GM12878 (cell line): Measurements from ENCODE around the gene LAD1. TPM values are rescaled to one million over a fixed set of nuclear protein-coding genes. Genes with fewer than 3 reads are reported as not detected.

Experiments used
- ATAC-seq: fragments of 200-7000 bp; cut with Tn5 transposase; 3 replicates; pipeline ENCODE4 v1.9.1; 2020; ENCODE audit warnings: mild to moderate bottlenecking, moderate library complexity
- BruUV-seq: library from RNA; stranded (reverse); fragments of 400-500 nt; replicated peaks from 2 replicates; lab custom pipeline; 2021; lab: Mats Ljungman, UMichigan
- CTCF ChIA-PET: fragments of 300-600 bp; sonication (Branson Sonifier 250); formaldehyde crosslinking; extraction: SDS; loops from one replicate; lab custom pipeline; 2021; ENCODE audit warnings: inconsistent platforms; lab: Yijun Ruan, JAX
- POLR2A ChIA-PET: fragments of 350-600 bp; formaldehyde crosslinking; extraction: SDS; loops from one replicate; lab custom pipeline; 2021; ENCODE audit warnings: inconsistent platforms; lab: Charles Lee
- RAD21 ChIA-PET: fragments of 300-600 bp; sonication (Branson Sonifier 250); formaldehyde crosslinking; loops from one replicate; lab custom pipeline; 2023; ENCODE audit warnings: antibody characterized with exemption; ENCODE audit not compliant: unreplicated experiment; lab: Charles Lee
- SMC1A ChIA-PET: fragments of 300-600 bp; sonication (Branson Sonifier 250); formaldehyde crosslinking; loops from one replicate; lab custom pipeline; 2023; ENCODE audit not compliant: unreplicated experiment, uncharacterized antibody; lab: Charles Lee
- DNase-seq: peaks from one replicate; pipeline ENCODE4 v3.0.0-alpha.2; 2011; ENCODE audit warnings: low read depth, low spot score
- FAIRE-seq: peaks from 3 replicates; lab custom pipeline; 2011; peaks lifted over from hg19 to GRCh38; lab: Jason Lieb, UNC
- H2AFZ ChIP-seq: 2 replicates; pipeline ENCODE4 v1.6.0; 2011; ENCODE audit warnings: low read depth, low read length, control low read depth; ENCODE audit not compliant: control insufficient read depth
- H3K27ac ChIP-seq: 2 replicates; pipeline ENCODE4 v1.5.1; 2011; ENCODE audit warnings: control low read depth; ENCODE audit not compliant: control insufficient read depth, insufficient read depth
- H3K27me3 ChIP-seq, 2 experiments: replicated peaks in 1 of 2; 2 replicates each; pipeline versions ENCODE4 v1.6.0 to v1.6.1; 2011; ENCODE audit warnings: low read length in 1 of 2; ENCODE audit not compliant: control insufficient read depth in 2 of 2, insufficient read depth in 2 of 2
- H3K36me3 ChIP-seq, 2 experiments: 2 replicates each; pipeline ENCODE4 v1.5.1; 2011; ENCODE audit warnings: low read length in 1 of 2; ENCODE audit not compliant: control insufficient read depth in 2 of 2, insufficient read depth in 2 of 2
- H3K4me1 ChIP-seq: 2 replicates; pipeline ENCODE4 v1.6.1; 2011; ENCODE audit warnings: mild to moderate bottlenecking, low read length, moderate library complexity, mixed read lengths; ENCODE audit not compliant: control insufficient read depth, insufficient read depth
- H3K4me2 ChIP-seq: 2 replicates; pipeline ENCODE4 v1.6.0; 2011; ENCODE audit warnings: control low read depth; ENCODE audit not compliant: control insufficient read depth, insufficient read depth
- H3K4me3 ChIP-seq: fragments of 200-600 bp; sonication (generic); 2 replicates; pipeline ENCODE4 v1.5.1; 2016
- H3K79me2 ChIP-seq: 2 replicates; pipeline ENCODE4 v1.6.0; 2011; ENCODE audit warnings: low read length; ENCODE audit not compliant: control insufficient read depth, insufficient read depth
- H3K9ac ChIP-seq: 2 replicates; pipeline ENCODE4 v1.8.0; 2011; ENCODE audit warnings: low read length, control low read depth, mixed read lengths; ENCODE audit not compliant: control insufficient read depth, insufficient read depth
- H3K9me3 ChIP-seq: replicated peaks from 3 replicates; pipeline ENCODE4 v1.5.1; 2011; ENCODE audit warnings: mild to moderate bottlenecking, low read length; ENCODE audit not compliant: control insufficient read depth, insufficient read depth
- H4K20me1 ChIP-seq: 2 replicates; pipeline ENCODE4 v1.6.0; 2011; ENCODE audit not compliant: control insufficient read depth, insufficient read depth
- CBX5 ChIP-seq: sonication (generic); IDR thresholded peaks from 2 replicates; pipeline ENCODE4 v1.6.1; 2016; ENCODE audit warnings: low read depth, moderate library complexity, mild to moderate bottlenecking, inconsistent platforms
- ESRRA ChIP-seq: IDR thresholded peaks from 2 replicates; pipeline ENCODE4 v1.6.1; 2012; ENCODE audit warnings: mild to moderate bottlenecking, low read length, improper control_type of control experiment
- POLR2AphosphoS2 ChIP-seq: IDR thresholded peaks from 2 replicates; pipeline ENCODE4 v1.6.1; 2011; ENCODE audit warnings: low read depth, mild to moderate bottlenecking, low read length, improper control_type of control experiment, moderate library complexity
- SUPT20H ChIP-seq: IDR thresholded peaks from 2 replicates; pipeline ENCODE4 v1.6.1; 2011; ENCODE audit warnings: low read depth, mild to moderate bottlenecking, low read length, moderate library complexity, borderline replicate concordance; ENCODE audit not compliant: control insufficient read depth
- TARDBP ChIP-seq: IDR thresholded peaks from 2 replicates; pipeline ENCODE4 v1.6.1; 2016; ENCODE audit warnings: borderline replicate concordance
- ZNF217 ChIP-seq: fragments of 450-650 bp; IDR thresholded peaks from 2 replicates; pipeline ENCODE4 v1.6.1; 2017; ENCODE audit warnings: antibody characterized with exemption, mild to moderate bottlenecking
- WGBS: methylation state at CpG from one replicate; pipeline ENCODE4 v1.1.6; 2016; ENCODE audit warnings: low lambda C conversion rate; ENCODE audit not compliant: insufficient replicate concordance, insufficient coverage; ENCODE audit errors: missing lambda C conversion rate; 5-methylcytosine and 5-hydroxymethylcytosine counted together
- in situ Hi-C: fragments of 300-500 bp; cut with MboI; formaldehyde crosslinking; loops from 9 replicates; pipeline ENCODE4 v1.14.3; 2018; ENCODE audit warnings: mixed read lengths
- intact Hi-C: fragments of 100-400 bp; cut with micrococcal nuclease; formaldehyde crosslinking; loops from one replicate; pipeline ENCODE4 v1.14.2; 2022; ENCODE audit not compliant: unreplicated experiment
- polyA plus RNA-seq, 11 experiments: library from polyadenylated mRNA; depleted of rRNA in 4 of 11; unstranded in 6 of 11; stranded (reverse) in 5 of 11; fragments of >200 nt; fragmentation: Nextera tagmentation in 4 of 11; fragmentation: Illumina TruSeq in 1 of 11; extraction: Ambion mirVana in 4 of 11; extraction: Trizol in 1 of 11; gene quantifications; 1 replicate in 1 of 11; 2 replicates in 10 of 11; pipeline versions ENCODE4 v1.2.1 to v1.2.3, GENCODE V29; 2011 to 2016; ENCODE audit warnings: inconsistent platforms in 2 of 11, missing spikeins in 2 of 11, low read depth in 1 of 11
- total RNA-seq, 4 experiments: library from RNA; depleted of rRNA in 3 of 4; stranded (reverse); fragments of >200 nt in 3 of 4; fragmentation: Illumina TruSeq in 1 of 4; extraction: Trizol in 1 of 4; gene quantifications; 2 replicates each; pipeline versions ENCODE4 v1.2.1 to v1.2.3, GENCODE V29; 2013 to 2021
- TF ChIP-seq, protein P1 (sequence below): IDR thresholded peaks from 2 replicates; pipeline ENCODE4 v1.6.1; 2012; ENCODE audit warnings: low read depth, low read length, improper control_type of control experiment
- TF ChIP-seq, protein P2 (sequence below): fragments of 450-650 bp; IDR thresholded peaks from 2 replicates; pipeline ENCODE4 v1.6.1; 2014; ENCODE audit warnings: mild to moderate bottlenecking

LAD1 gene
- total and polyA plus RNA-seq, 10 of the 15 experiments (the other 5 are each of a cell fraction or from before 2014, with no cell fraction given), result 0.05 to 0.48 (median 0.32) TPM; not detected in 3

DNA sequence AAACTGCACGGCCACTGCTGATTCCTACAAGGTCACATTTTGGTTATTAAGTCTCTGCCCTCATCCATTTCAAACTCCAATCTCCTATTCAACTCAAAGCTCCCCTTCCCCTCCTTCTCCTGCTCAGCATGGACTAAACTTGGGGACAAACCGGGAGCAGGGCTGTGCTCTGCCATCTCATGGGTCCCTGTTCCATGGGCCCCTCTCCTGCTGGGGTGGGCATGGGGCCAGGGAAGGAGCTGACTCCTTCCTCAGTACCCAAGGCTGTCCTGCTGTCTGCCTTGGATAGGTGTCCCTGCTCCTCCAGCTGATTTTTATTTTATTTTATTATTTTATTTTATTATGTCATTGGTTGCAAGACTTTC, 48.8 kb downstream of the LAD1 start:
- peaks cover 0 to 2% of the 10 kb centered on the region in 2 experiments; a peak in 2 of 4 replicates for H3K27me3 ChIP-seq
- ChIA-PET SMC1A (interaction anchor here (0.6 to 2.6 kb wide), 5 partner anchors 8 to 213 kb away, joined by 3 to 11 read pairs (median 6); no protein-coding TSS in a partner anchor), CTCF (interaction anchor here (0.7 to 4.4 kb wide), 11 partner anchors 12 to 166 kb away, joined by 3 to 36 read pairs (median 7); no protein-coding TSS in a partner anchor)

More for the DNA sequence above, 48.8 kb downstream of the LAD1 start:
- no peaks in the 10 kb centered on the region for H3K4me1 ChIP-seq
- in situ Hi-C loops (no loop called here), intact Hi-C loops (no loop called here)
- no peaks in the 10 kb centered on the region for H3K9me3 ChIP-seq
- WGBS, result 0% methylated on average over 2 of the region's 2 CpGs
- no peaks in the 10 kb centered on the region for H3K79me2 ChIP-seq
- no peak overlapping the region for H2AFZ ChIP-seq
- FAIRE-seq, result no peak
- H3K4me3 ChIP-seq, result no peak overlapping the region
- RAD21 ChIA-PET, result interaction anchor here (1.0 to 1.4 kb wide), 5 partner anchors 59 to 162 kb away, joined by 3 to 5 read pairs (median 4); no protein-coding TSS in a partner anchor
- no peak for ATAC-seq
- no peak for DNase-seq
- no peak overlapping the region for H3K4me2 ChIP-seq
- H3K36me3 ChIP-seq, result no peaks in the 10 kb centered on the region
- POLR2A ChIA-PET, result no interaction called here
- no peak overlapping the region for H3K9ac ChIP-seq
- no peaks in the 10 kb centered on the region for H4K20me1 ChIP-seq
- TF ChIP-seq CBX5 (no peak), SUPT20H (no peak), TARDBP (no peak), POLR2AphosphoS2 (no peak), ESRRA (no peak), ZNF217 (no peak)
- TF ChIP-seq, protein P1, sequence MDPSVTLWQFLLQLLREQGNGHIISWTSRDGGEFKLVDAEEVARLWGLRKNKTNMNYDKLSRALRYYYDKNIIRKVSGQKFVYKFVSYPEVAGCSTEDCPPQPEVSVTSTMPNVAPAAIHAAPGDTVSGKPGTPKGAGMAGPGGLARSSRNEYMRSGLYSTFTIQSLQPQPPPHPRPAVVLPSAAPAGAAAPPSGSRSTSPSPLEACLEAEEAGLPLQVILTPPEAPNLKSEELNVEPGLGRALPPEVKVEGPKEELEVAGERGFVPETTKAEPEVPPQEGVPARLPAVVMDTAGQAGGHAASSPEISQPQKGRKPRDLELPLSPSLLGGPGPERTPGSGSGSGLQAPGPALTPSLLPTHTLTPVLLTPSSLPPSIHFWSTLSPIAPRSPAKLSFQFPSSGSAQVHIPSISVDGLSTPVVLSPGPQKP, result no peak
- TF ChIP-seq, protein P2, sequence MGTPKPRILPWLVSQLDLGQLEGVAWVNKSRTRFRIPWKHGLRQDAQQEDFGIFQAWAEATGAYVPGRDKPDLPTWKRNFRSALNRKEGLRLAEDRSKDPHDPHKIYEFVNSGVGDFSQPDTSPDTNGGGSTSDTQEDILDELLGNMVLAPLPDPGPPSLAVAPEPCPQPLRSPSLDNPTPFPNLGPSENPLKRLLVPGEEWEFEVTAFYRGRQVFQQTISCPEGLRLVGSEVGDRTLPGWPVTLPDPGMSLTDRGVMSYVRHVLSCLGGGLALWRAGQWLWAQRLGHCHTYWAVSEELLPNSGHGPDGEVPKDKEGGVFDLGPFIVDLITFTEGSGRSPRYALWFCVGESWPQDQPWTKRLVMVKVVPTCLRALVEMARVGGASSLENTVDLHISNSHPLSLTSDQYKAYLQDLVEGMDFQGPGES, result no peak
- no peak overlapping the region for H3K27ac ChIP-seq
- no TSS peak for BruUV-seq
